ENCODE data around the gene DACT1.
"Not testable (repeated sequence)": the region's sequence is repeated elsewhere in the genome, so short reads cannot be mapped to it uniquely, and the experiment has no call there.

DNA sequence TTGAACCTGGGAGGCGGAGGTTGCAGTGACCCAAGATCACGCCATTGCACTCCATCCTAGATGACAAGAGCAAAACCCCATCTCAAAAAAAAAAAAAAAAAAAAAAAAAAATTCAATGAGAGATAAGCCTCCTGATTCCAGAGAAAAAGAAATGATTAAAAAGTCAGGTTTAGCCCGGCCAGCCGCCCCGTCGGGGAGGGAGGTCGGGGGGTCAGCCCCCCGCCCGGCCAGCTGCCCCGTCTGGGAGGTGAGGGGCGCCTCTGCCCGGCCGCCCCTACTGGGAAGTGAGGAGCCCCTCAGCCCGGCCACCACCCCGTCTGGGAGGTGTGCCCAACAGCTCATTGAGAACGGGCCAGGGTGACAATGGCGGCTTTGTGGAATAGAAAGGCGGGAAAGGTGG is 49.4 kb upstream of the DACT1 start:
- not testable (repeated sequence) for TF ChIP-seq CSDC2 (CRISPR knock-in tag; IDR thresholded peaks at IDR 0.05); ARNTL (CRISPR knock-in tag; IDR thresholded peaks at IDR 0.05; ENCODE audit: borderline replicate concordance, low read depth); ZNF565 (CRISPR knock-in tag; conservative IDR thresholded peaks at IDR 0.05; ENCODE audit: low read depth); PPARA (CRISPR knock-in tag; IDR thresholded peaks at IDR 0.05; ENCODE audit: borderline replicate concordance); ZFP3 (CRISPR knock-in tag; IDR thresholded peaks at IDR 0.05)
- TF ChIP-seq, protein P1, sequence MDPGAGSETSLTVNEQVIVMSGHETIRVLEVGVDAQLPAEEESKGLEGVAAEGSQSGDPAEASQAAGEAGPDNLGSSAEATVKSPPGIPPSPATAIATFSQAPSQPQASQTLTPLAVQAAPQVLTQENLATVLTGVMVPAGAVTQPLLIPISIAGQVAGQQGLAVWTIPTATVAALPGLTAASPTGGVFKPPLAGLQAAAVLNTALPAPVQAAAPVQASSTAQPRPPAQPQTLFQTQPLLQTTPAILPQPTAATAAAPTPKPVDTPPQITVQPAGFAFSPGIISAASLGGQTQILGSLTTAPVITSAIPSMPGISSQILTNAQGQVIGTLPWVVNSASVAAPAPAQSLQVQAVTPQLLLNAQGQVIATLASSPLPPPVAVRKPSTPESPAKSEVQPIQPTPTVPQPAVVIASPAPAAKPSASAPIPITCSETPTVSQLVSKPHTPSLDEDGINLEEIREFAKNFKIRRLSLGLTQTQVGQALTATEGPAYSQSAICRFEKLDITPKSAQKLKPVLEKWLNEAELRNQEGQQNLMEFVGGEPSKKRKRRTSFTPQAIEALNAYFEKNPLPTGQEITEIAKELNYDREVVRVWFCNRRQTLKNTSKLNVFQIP (CRISPR knock-in tag; IDR thresholded peaks at IDR 0.05; ENCODE audit: borderline replicate concordance, low read depth) = not testable (repeated sequence)
- TF ChIP-seq, protein P2, sequence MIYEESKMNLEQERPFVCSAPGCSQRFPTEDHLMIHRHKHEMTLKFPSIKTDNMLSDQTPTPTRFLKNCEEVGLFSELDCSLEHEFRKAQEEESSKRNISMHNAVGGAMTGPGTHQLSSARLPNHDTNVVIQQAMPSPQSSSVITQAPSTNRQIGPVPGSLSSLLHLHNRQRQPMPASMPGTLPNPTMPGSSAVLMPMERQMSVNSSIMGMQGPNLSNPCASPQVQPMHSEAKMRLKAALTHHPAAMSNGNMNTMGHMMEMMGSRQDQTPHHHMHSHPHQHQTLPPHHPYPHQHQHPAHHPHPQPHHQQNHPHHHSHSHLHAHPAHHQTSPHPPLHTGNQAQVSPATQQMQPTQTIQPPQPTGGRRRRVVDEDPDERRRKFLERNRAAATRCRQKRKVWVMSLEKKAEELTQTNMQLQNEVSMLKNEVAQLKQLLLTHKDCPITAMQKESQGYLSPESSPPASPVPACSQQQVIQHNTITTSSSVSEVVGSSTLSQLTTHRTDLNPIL (CRISPR knock-in tag; IDR thresholded peaks at IDR 0.05; ENCODE audit: low read depth) = not testable (repeated sequence)
- TF ChIP-seq, protein P3, sequence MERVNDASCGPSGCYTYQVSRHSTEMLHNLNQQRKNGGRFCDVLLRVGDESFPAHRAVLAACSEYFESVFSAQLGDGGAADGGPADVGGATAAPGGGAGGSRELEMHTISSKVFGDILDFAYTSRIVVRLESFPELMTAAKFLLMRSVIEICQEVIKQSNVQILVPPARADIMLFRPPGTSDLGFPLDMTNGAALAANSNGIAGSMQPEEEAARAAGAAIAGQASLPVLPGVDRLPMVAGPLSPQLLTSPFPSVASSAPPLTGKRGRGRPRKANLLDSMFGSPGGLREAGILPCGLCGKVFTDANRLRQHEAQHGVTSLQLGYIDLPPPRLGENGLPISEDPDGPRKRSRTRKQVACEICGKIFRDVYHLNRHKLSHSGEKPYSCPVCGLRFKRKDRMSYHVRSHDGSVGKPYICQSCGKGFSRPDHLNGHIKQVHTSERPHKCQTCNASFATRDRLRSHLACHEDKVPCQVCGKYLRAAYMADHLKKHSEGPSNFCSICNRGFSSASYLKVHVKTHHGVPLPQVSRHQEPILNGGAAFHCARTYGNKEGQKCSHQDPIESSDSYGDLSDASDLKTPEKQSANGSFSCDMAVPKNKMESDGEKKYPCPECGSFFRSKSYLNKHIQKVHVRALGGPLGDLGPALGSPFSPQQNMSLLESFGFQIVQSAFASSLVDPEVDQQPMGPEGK (CRISPR knock-in tag; IDR thresholded peaks at IDR 0.05; ENCODE audit: borderline replicate concordance) = not testable (repeated sequence)
- TF ChIP-seq, protein P4, sequence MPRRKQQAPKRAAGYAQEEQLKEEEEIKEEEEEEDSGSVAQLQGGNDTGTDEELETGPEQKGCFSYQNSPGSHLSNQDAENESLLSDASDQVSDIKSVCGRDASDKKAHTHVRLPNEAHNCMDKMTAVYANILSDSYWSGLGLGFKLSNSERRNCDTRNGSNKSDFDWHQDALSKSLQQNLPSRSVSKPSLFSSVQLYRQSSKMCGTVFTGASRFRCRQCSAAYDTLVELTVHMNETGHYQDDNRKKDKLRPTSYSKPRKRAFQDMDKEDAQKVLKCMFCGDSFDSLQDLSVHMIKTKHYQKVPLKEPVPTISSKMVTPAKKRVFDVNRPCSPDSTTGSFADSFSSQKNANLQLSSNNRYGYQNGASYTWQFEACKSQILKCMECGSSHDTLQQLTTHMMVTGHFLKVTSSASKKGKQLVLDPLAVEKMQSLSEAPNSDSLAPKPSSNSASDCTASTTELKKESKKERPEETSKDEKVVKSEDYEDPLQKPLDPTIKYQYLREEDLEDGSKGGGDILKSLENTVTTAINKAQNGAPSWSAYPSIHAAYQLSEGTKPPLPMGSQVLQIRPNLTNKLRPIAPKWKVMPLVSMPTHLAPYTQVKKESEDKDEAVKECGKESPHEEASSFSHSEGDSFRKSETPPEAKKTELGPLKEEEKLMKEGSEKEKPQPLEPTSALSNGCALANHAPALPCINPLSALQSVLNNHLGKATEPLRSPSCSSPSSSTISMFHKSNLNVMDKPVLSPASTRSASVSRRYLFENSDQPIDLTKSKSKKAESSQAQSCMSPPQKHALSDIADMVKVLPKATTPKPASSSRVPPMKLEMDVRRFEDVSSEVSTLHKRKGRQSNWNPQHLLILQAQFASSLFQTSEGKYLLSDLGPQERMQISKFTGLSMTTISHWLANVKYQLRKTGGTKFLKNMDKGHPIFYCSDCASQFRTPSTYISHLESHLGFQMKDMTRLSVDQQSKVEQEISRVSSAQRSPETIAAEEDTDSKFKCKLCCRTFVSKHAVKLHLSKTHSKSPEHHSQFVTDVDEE (CRISPR knock-in tag; IDR thresholded peaks at IDR 0.05) = not testable (repeated sequence)
